A549 (cell line): ENCODE data around the gene PEX14. TPM values are rescaled to one million over a fixed set of nuclear protein-coding genes. Genes with fewer than 3 reads are reported as not detected.

Source experiments
- ATAC-seq, 2 experiments: fragments of 200-7000 bp in 1 of 2; fragments of >200 bp in 1 of 2; cut with Nextera tagmentation in 1 of 2; cut with Tn5 transposase in 1 of 2; 3 replicates each; pipeline versions ENCODE4 v1.8.0 to v1.9.1; 2018 to 2020; ENCODE audit warnings: mild to moderate bottlenecking in 1 of 2, moderate library complexity in 1 of 2
- CTCF ChIA-PET: fragments of 300-600 bp; sonication (Branson Sonifier 250); formaldehyde crosslinking; extraction: SDS; loops from one replicate; lab custom pipeline; 2021; ENCODE audit warnings: antibody characterized with exemption, inconsistent platforms; lab: Yijun Ruan, JAX
- POLR2A ChIA-PET: fragments of 350-600 bp; formaldehyde crosslinking; extraction: SDS; loops from one replicate; lab custom pipeline; 2021; ENCODE audit warnings: antibody characterized with exemption, inconsistent platforms; lab: Yijun Ruan, JAX
- DNase-seq, 2 experiments: peaks; one replicate each; pipeline versions ENCODE4 v3.0.0 to v3.0.0-alpha.2; 2011 to 2016; ENCODE audit warnings: low read depth in 1 of 2, low spot score in 1 of 2
- FAIRE-seq: peaks from 2 replicates; lab custom pipeline; 2011; peaks lifted over from hg19 to GRCh38; lab: Jason Lieb, UNC
- H3K27ac ChIP-seq, 2 experiments: fragments of >200 bp; sonication (Bioruptor Twin); formaldehyde crosslinking; 3 replicates each; pipeline ENCODE4 v1.5.1; 2016 to 2017
- H3K4me1 ChIP-seq: fragments of >200 bp; sonication (Bioruptor Twin); formaldehyde crosslinking; 3 replicates; pipeline ENCODE4 v1.6.1; 2016
- H3K4me2 ChIP-seq: fragments of >200 bp; sonication (Bioruptor Twin); formaldehyde crosslinking; 3 replicates; pipeline ENCODE4 v1.6.1; 2016
- H3K4me3 ChIP-seq: fragments of >200 bp; sonication (Bioruptor Twin); formaldehyde crosslinking; 3 replicates; pipeline ENCODE4 v1.5.1; 2016
- H3K9me3 ChIP-seq: fragments of >200 bp; sonication (Bioruptor Twin); formaldehyde crosslinking; 3 replicates; pipeline ENCODE4 v1.6.1; 2016
- BCL3 ChIP-seq: fragments of >200 bp; sonication (Bioruptor Twin); formaldehyde crosslinking; IDR thresholded peaks from 3 replicates; pipeline ENCODE4 v1.6.1; 2016
- CEBPB ChIP-seq, 2 experiments: fragments of >200 bp in 1 of 2; sonication (Bioruptor Twin) in 1 of 2; formaldehyde crosslinking in 1 of 2; IDR thresholded peaks; 2 replicates each; pipeline ENCODE4 v1.6.1; 2012 to 2016
- EHMT2 ChIP-seq: fragments of 200-600 bp; sonication (generic); IDR thresholded peaks from 2 replicates; pipeline ENCODE4 v1.6.1; 2016; ENCODE audit warnings: antibody characterized with exemption, low read depth, mild to moderate bottlenecking, moderate library complexity
- EP300 ChIP-seq, 2 experiments: fragments of >200 bp; sonication (Bioruptor Twin); formaldehyde crosslinking; IDR thresholded peaks; 2 replicates in 1 of 2; 3 replicates in 1 of 2; pipeline ENCODE4 v1.6.1; 2016 to 2017
- FOSL2 ChIP-seq, 2 experiments: fragments of 450-650 bp in 1 of 2; fragments of >200 bp in 1 of 2; sonication (Bioruptor Twin) in 1 of 2; formaldehyde crosslinking; IDR thresholded peaks; 2 replicates each; pipeline versions ENCODE4 v1.5.0 to v1.6.1; 2016 to 2020; ENCODE audit warnings: mild to moderate bottlenecking in 1 of 2, moderate library complexity in 1 of 2
- HEYL ChIP-seq: fragments of 250-450 bp; sonication (Bioruptor Pico); IDR thresholded peaks from 2 replicates; pipeline ENCODE4 v1.8.0; 2021; ENCODE audit warnings: mild to moderate bottlenecking, moderate library complexity
- HOXB5 ChIP-seq: fragments of 250-450 bp; sonication (Bioruptor Pico); IDR thresholded peaks from 2 replicates; pipeline ENCODE4 v1.5.0; 2020; ENCODE audit warnings: mild to moderate bottlenecking, moderate library complexity
- JUN ChIP-seq, 2 experiments: fragments of >200 bp; sonication (Bioruptor Twin); formaldehyde crosslinking; IDR thresholded peaks; 2 replicates in 1 of 2; 3 replicates in 1 of 2; pipeline ENCODE4 v1.6.1; 2016 to 2017
- KDM5A ChIP-seq: fragments of 200-600 bp; sonication (generic); IDR thresholded peaks from 2 replicates; pipeline ENCODE4 v1.6.1; 2016; ENCODE audit warnings: antibody characterized with exemption, mild to moderate bottlenecking
- NPAS2 ChIP-seq: fragments of 250-450 bp; sonication (Bioruptor Pico); IDR thresholded peaks from 2 replicates; pipeline ENCODE4 v1.8.0; 2022; ENCODE audit warnings: mild to moderate bottlenecking, moderate library complexity, borderline replicate concordance
- NR3C1 ChIP-seq: fragments of >200 bp; sonication (Bioruptor Twin); formaldehyde crosslinking; IDR thresholded peaks from 3 replicates; pipeline ENCODE4 v1.6.1; 2017
- POLR2AphosphoS2 ChIP-seq: conservative IDR thresholded peaks from 2 replicates; pipeline ENCODE4 v1.6.1; 2012; ENCODE audit warnings: low read length, improper control_type of control experiment, inconsistent platforms
- RAD21 ChIP-seq, 2 experiments: fragments of >200 bp in 1 of 2; sonication (Bioruptor Twin) in 1 of 2; formaldehyde crosslinking in 1 of 2; IDR thresholded peaks in 1 of 2; conservative IDR thresholded peaks in 1 of 2; 2 replicates in 1 of 2; 3 replicates in 1 of 2; pipeline ENCODE4 v1.6.1; 2012 to 2018; ENCODE audit warnings: inconsistent platforms in 1 of 2
- RFX5 ChIP-seq: fragments of 450-650 bp; IDR thresholded peaks from 2 replicates; pipeline ENCODE4 v1.7.1; 2014; ENCODE audit warnings: antibody characterized with exemption, mild to moderate bottlenecking, moderate library complexity
- RNF2 ChIP-seq: fragments of 200-600 bp; sonication (generic); IDR thresholded peaks from 2 replicates; pipeline ENCODE4 v1.6.1; 2016; ENCODE audit warnings: low read depth, mild to moderate bottlenecking, antibody characterized with exemption, moderate library complexity, borderline replicate concordance
- WGBS: methylation state at CpG from one replicate; pipeline ENCODE4 v1.1.6; 2017; ENCODE audit errors: missing lambda C conversion rate; 5-methylcytosine and 5-hydroxymethylcytosine counted together
- polyA plus RNA-seq, 4 experiments: library from polyadenylated mRNA; depleted of rRNA in 3 of 4; stranded (reverse); fragments of >200 nt; fragmentation: RNase III in 1 of 4; extraction: RNeasy Plus Mini Kit Qiagen cat#74134 plus additional on column Dnase treatment in 1 of 4; gene quantifications; 2 replicates in 3 of 4; 3 replicates in 1 of 4; pipeline ENCODE4 v1.2.3, GENCODE V29; 2011 to 2017
- TF ChIP-seq, protein P1 (sequence below): IDR thresholded peaks from 2 replicates; pipeline ENCODE4 v1.6.1; 2012
- TF ChIP-seq, protein P2 (sequence below): fragments of 450-650 bp; IDR thresholded peaks from 2 replicates; pipeline ENCODE4 v1.6.1; 2014; ENCODE audit warnings: antibody characterized with exemption
- TF ChIP-seq, protein P3 (sequence below): fragments of 250-450 bp; sonication (Bioruptor Pico); IDR thresholded peaks from 2 replicates; pipeline ENCODE4 v1.5.0; 2021; ENCODE audit warnings: mild to moderate bottlenecking, moderate library complexity, borderline replicate concordance

The PEX14 gene
- polyA plus RNA-seq, 2 of the 4 experiments (the other 2 are of a cell fraction) = 7.7 to 15.0 TPM

GRCh38 chr1:10662824-10663677, 188.3 kb downstream of the PEX14 start:
- DNase-seq = no peak
- no peak for ATAC-seq
- TF ChIP-seq CEBPB (IDR thresholded peaks at IDR 0.05) (no peak), RAD21 (conservative IDR thresholded peaks at IDR 0.05 in 1 of 2, IDR thresholded peaks at IDR 0.05 in 1 of 2) (no peak), BCL3 (no peak), JUN (IDR thresholded peaks at IDR 0.05) (no peak), HEYL (CRISPR knock-in tag) (no peak)
- TF ChIP-seq, protein P1, sequence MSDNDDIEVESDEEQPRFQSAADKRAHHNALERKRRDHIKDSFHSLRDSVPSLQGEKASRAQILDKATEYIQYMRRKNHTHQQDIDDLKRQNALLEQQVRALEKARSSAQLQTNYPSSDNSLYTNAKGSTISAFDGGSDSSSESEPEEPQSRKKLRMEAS = no peak
- H3K4me1 ChIP-seq = no peaks in the 10 kb centered on the region
- no peak for FAIRE-seq
- no peak overlapping the region for H3K4me3 ChIP-seq
- H3K27ac ChIP-seq = no peak overlapping the region
- POLR2A ChIA-PET = no interaction called here
- H3K9me3 ChIP-seq = no peaks in the 10 kb centered on the region
- no peak overlapping the region for H3K4me2 ChIP-seq
- 84% methylated on average over 13 of the region's 26 CpGs for WGBS
- CTCF ChIA-PET = interaction anchor here (0.6 to 1.3 kb wide), 2 partner anchors 66 to 168 kb away, joined by 3 to 4 read pairs; no protein-coding TSS in a partner anchor

- no peak overlapping the region for H3K4me2 ChIP-seq
- 76% methylated on average over 9 of the region's 15 CpGs for WGBS
- TF ChIP-seq RFX5 (no peak), EHMT2 (no peak), EP300 (IDR thresholded peaks at IDR 0.05) (no peak), NR3C1 (no peak), NPAS2 (CRISPR knock-in tag) (no peak), RNF2 (no peak), FOSL2 (IDR thresholded peaks at IDR 0.05) (no peak), FOSL2 (CRISPR knock-in tag; IDR thresholded peaks at IDR 0.05) (no peak), KDM5A (no peak), HOXB5 (CRISPR knock-in tag) (no peak), BCL3 (no peak), POLR2AphosphoS2 (no peak)
- TF ChIP-seq, protein P2, sequence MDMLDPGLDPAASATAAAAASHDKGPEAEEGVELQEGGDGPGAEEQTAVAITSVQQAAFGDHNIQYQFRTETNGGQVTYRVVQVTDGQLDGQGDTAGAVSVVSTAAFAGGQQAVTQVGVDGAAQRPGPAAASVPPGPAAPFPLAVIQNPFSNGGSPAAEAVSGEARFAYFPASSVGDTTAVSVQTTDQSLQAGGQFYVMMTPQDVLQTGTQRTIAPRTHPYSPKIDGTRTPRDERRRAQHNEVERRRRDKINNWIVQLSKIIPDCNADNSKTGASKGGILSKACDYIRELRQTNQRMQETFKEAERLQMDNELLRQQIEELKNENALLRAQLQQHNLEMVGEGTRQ = no peak
- TF ChIP-seq, protein P3, sequence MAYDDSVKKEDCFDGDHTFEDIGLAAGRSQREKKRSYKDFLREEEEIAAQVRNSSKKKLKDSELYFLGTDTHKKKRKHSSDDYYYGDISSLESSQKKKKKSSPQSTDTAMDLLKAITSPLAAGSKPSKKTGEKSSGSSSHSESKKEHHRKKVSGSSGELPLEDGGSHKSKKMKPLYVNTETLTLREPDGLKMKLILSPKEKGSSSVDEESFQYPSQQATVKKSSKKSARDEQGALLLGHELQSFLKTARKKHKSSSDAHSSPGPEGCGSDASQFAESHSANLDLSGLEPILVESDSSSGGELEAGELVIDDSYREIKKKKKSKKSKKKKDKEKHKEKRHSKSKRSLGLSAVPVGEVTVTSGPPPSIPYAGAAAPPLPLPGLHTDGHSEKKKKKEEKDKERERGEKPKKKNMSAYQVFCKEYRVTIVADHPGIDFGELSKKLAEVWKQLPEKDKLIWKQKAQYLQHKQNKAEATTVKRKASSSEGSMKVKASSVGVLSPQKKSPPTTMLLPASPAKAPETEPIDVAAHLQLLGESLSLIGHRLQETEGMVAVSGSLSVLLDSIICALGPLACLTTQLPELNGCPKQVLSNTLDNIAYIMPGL (CRISPR knock-in tag) = no peak
- TF ChIP-seq, all 56 proteins: peak for 0
- no peaks in the 10 kb centered on the region for H3K4me1 ChIP-seq
- FAIRE-seq (no peak), DNase-seq (no peak), ATAC-seq (peak in 1 of 2 experiments; percentile 41; a peak in 2 of 6 replicates)
- ChIA-PET POLR2A (no interaction called here), CTCF (no interaction called here)
- no peak overlapping the region for H3K27ac ChIP-seq
- H3K9me3 ChIP-seq = no peaks in the 10 kb centered on the region
- no peak overlapping the region for H3K4me3 ChIP-seq
Measured at GRCh38 chr1:10663678-10664035, 188.9 kb downstream of the PEX14 start.
